Effector memory CD4-positive, alpha-beta T cell (primary cell): ENCODE results near the gene FBLIM1.

Experiments used
- DNase-seq, 3 donors: peaks; one replicate each; pipeline ENCODE4 v3.0.0-alpha.2; 2020
- H3K27ac ChIP-seq: 2 replicates; pipeline ENCODE4 v1.7.0; 2013; ENCODE audit warnings: mild to moderate bottlenecking, low read length, moderate library complexity; ENCODE audit not compliant: insufficient read depth, poor library complexity, severe bottlenecking
- H3K27me3 ChIP-seq: replicated peaks from 2 replicates; pipeline ENCODE4 v1.7.0; 2013; ENCODE audit warnings: mild to moderate bottlenecking, low read length; ENCODE audit not compliant: insufficient read depth, control insufficient read depth, poor library complexity, severe bottlenecking
- H3K36me3 ChIP-seq: 2 replicates; pipeline ENCODE4 v1.7.0; 2013; ENCODE audit warnings: mild to moderate bottlenecking, low read length, moderate library complexity; ENCODE audit not compliant: control insufficient read depth, insufficient read depth
- H3K4me1 ChIP-seq: 2 replicates; pipeline ENCODE4 v1.7.0; 2013; ENCODE audit warnings: low read length, mild to moderate bottlenecking; ENCODE audit not compliant: control insufficient read depth, insufficient read depth, poor library complexity, severe bottlenecking
- H3K4me3 ChIP-seq: 2 replicates; pipeline ENCODE4 v1.7.0; 2013; ENCODE audit warnings: low read length, low read depth, mild to moderate bottlenecking; ENCODE audit not compliant: insufficient read depth, poor library complexity, severe bottlenecking
- H3K9me3 ChIP-seq: 2 replicates; pipeline ENCODE4 v1.7.0; 2013; ENCODE audit warnings: mild to moderate bottlenecking, low read length, moderate library complexity; ENCODE audit not compliant: control insufficient read depth

Gene FBLIM1

GRCh38 chr1:15833842-15834405, 75.3 kb downstream of the FBLIM1 start:
- peaks cover 3% of the 10 kb centered on the region for H3K4me1 ChIP-seq
- DNase-seq = no peak
- H3K27me3 ChIP-seq = no peaks in the 10 kb centered on the region
- peak overlapping the region; percentile 99 for H3K27ac ChIP-seq
- peak overlapping the region; percentile 92 for H3K4me3 ChIP-seq
- no peaks in the 10 kb centered on the region for H3K9me3 ChIP-seq
- H3K36me3 ChIP-seq = no peaks in the 10 kb centered on the region

- Histone ChIP-seq H3K27ac (peak overlapping the region; percentile 99), H3K4me3 (peak overlapping the region; percentile 92), H3K36me3 (no peaks in the 10 kb centered on the region), H3K27me3 (no peaks in the 10 kb centered on the region), H3K4me1 (peaks cover 3% of the 10 kb centered on the region), H3K9me3 (no peaks in the 10 kb centered on the region)
- DNase-seq = peak; percentile 81 to 86 (median 81)
Observed at GRCh38 chr1:15834406-15835204, 76.0 kb downstream of the FBLIM1 start.

GRCh38 chr1:15835205-15835740, 76.7 kb downstream of the FBLIM1 start:
- H3K27me3 ChIP-seq = no peaks in the 10 kb centered on the region
- no peaks in the 10 kb centered on the region for H3K36me3 ChIP-seq
- H3K27ac ChIP-seq = peak overlapping the region; percentile 99
- H3K4me3 ChIP-seq = peak overlapping the region; percentile 92
- no peaks in the 10 kb centered on the region for H3K9me3 ChIP-seq
- peaks cover 3% of the 10 kb centered on the region for H3K4me1 ChIP-seq
- no peak for DNase-seq

GRCh38 chr1:15835741-15836510, 77.3 kb downstream of the FBLIM1 start:
- peak; percentile 98 to 99 (median 98) for DNase-seq
- peaks cover 3% of the 10 kb centered on the region for H3K4me1 ChIP-seq

More at GRCh38 chr1:15835741-15836510, 77.3 kb downstream of the FBLIM1 start:
- H3K4me3 ChIP-seq = peak overlapping the region; percentile 92
- H3K27me3 ChIP-seq = no peaks in the 10 kb centered on the region
- no peaks in the 10 kb centered on the region for H3K36me3 ChIP-seq
- H3K27ac ChIP-seq = peak overlapping the region; percentile 99
- no peaks in the 10 kb centered on the region for H3K9me3 ChIP-seq
